ENCODE data around the gene HYAL3.
A peak's percentile ranks its signal among the peaks of the same experiment; 100 is the strongest.
"Not testable (repeated sequence)": the region's sequence is repeated elsewhere in the genome, so short reads cannot be mapped to it uniquely, and the experiment has no call there.

Gene HYAL3

DNA sequence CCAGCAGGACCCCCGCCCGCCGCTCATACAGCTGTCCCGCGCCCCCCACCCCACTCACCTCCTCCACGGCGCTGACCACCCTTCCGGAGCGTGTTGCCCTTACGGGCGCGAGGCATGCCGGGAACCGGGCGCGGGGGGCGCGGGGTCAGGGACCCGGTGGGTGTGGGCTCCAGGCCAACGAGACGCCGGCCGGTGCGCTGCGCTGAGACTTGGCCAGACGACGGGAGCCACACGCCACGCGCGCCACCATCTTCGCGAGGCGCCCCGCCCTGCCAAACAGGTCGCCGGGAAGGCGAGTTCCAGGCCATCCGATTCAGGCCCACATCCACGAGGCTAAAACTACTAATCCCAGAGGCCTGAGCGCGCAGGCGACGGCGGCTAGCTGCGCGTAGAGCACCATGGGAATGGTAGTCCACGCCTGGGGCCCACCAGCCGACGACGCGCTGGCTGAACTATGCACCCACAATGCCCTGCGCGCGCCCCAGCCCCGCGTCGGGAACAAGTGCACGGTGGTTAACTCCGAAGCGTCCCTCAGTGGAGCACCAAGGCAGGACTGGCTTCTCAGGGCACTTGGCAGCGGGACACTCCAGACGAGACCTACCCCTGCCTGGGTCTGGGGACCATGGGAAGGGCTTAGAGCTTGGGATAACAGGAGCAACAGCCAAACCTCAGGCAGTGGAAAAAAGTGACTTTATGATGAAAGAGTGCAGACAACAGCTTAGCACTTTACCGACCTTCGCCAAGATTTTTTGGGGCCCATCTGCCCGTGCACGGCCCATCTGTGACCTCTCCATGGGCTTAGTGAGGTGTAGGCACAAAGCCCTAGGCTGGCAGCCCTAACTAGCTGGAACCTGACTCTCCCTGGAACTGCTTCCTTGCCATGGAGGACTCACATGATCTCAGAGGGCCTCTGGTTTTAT lies 6.8 kb downstream of the HYAL3 start, which contains the start of gene IFRD2:
IFRD2 (minus strand) TSS at position 271 of the 920 bp plus-strand sequence; CDS start at position 116, 155 bp downstream.
- DNase-seq (ENCODE audit: low read depth in 2 of 2, low spot score in 1 of 2), result peak; percentile 77 to 91

DNA sequence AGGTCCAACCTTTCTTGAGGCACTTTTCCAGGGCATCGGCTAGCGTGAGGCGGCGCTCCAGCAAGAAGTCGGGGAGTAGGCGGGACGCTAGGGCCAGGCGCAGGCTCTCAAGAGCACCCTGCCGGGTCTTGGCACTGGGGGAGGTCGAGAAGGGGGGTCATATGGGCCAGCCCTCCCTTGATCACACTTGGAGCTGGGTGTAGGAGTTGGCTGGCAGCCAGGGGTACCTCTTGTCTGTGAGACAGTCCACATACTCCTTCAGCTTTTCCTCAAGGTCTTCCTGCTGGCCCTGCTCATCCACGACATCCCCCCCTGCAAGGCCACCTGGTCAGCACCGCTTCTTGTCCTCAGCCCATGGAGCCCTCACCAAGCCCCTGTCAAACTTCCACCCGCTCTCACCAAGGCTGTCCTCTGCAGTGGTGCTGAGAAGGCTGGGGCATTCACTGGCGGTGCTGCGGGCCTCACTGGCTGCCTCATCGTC lies 9.0 kb downstream of the HYAL3 start:
- no peak for DNase-seq (ENCODE audit: low read depth in 2 of 2, low spot score in 1 of 2)

DNA sequence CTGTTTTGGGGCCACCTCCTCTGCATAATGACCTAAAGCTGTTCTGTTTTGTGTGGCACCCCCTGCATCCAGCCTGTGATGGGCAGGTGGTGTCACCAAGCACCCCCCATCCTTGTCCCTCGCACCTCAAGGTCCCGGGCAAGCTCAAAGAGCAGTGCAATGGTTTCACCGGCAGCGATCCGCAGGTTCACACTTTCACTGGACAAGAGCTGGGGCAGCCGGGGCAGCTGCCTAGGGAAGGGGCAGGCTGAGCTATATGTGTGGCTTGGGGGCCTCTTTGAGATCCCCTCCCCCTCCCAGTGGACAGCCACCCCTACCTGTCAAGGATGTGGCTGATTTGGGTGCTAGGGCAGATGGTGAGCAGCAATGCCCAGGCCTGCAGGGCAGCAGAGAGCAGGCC lies 10.1 kb downstream of the HYAL3 start:
- no peak for DNase-seq (ENCODE audit: low read depth in 2 of 2, low spot score in 1 of 2)

DNA sequence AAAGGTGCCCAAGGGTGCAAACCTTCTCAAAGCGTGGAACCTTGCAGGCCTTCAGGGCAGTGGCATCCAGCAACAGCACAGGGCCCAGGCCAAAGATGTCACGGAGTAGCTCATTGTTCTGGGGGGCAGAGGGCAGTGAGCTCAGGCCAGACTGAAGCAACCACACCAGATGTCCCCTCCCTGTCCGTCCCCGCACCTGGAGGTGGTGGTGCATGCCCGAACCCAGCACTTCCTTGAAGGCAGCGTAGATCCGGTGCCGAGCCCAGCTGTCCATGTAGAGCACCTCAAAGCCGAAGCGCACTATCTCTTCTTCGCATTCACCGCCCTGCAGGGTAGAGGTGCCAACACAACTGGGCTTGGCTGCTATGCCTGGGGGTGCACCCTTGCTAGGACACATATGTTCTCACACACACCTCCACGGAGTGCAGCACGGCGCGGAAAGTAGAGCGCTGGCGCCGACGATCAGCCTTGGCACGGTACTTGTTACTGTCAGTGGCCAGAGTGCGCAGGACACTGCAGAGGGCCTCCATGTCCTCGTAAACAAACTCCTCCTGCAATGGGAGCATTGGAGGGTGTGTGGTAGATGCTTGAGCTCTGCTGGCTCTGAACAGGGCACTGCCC lies 10.7 kb downstream of the HYAL3 start:
- no peak for DNase-seq (ENCODE audit: low read depth in 2 of 2, low spot score in 1 of 2)

DNA sequence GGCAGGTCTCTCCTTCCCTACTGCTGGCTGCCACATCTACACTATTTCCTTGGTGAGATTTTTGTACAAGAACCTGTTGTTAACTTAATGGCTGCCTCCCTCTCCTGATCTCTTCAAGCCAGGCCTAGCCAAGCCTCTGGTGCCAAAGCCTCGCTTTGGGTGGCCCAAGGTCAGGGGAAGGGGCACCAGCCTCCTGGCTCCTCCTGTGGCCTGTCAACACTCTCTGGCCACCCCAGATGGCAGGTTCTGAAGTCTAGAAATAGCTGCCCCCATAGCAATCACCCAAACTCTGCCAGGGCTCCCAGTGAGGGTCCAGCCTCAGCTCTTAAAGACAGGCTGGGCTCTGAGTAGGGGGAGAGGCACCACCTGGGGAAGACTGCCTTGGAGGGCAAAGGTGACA lies 11.9 kb downstream of the HYAL3 start:
- DNase-seq (ENCODE audit: low read depth in 2 of 2, low spot score in 1 of 2), result no peak

DNA sequence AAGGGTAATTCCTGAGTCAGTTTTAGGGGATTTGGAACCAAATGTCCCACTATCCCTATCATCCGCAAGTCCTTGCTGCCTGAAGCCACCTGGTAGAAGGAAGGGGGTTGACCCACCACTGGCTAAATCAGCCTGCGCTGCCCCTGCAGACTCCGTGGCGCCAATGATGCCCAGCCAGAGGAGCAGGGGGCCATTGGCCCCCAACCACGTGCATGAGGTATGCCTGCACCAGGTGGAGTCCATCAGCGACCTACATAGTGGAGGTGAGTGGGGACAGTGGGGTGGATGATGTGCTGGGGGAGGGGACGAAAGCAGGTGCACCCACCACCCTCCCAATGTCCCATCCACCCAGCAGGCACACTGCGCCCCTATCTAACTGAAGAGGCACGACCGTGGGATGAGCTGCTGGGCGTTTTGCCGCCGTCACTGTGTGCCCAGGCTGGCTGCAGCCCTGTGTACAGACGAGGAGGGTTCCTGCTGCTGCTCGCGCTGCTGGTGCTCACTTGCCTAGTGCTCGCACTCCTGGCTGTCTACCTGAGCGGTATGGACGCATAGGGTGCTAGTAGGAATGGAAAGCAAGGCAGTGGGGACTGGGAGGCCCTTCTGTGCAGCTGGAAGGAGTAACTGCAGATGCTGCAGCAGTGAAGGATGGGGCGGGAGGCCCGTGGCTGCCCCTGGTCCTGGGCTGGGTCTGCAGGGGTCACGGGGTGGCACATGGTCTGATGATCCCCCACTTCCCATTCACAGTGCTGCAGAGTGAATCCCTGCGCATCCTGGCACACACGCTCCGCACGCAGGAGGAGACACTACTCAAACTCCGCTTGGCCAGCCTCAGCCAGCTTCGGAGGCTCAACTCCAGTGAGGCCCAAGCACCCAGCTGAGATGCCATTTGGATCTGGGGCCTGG lies 12.6 kb downstream of the HYAL3 start:
- DNase-seq (ENCODE audit: low read depth in 2 of 2, low spot score in 1 of 2), result no peak

DNA sequence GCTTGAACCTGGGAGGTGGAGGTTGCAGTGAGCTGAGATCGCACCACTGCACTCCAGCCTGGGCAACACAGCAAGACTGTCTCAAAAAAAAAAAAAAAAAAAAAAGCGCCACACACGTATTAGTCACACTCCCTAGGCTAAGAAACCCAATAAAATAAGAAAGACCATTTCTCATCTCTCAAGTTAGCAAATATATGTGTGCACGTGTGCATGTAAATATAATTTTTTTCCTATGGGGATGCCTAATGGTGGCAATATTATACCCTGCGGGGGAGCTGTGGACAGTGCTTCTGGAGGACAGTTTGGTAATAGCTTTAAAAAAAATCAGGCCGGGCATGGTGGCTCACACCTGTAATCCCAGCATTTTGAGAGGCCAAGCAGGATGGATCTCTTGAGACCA lies 15.1 kb downstream of the HYAL3 start:
- DNase-seq (ENCODE audit: low read depth in 2 of 2, low spot score in 1 of 2), result not testable (repeated sequence)

DNA sequence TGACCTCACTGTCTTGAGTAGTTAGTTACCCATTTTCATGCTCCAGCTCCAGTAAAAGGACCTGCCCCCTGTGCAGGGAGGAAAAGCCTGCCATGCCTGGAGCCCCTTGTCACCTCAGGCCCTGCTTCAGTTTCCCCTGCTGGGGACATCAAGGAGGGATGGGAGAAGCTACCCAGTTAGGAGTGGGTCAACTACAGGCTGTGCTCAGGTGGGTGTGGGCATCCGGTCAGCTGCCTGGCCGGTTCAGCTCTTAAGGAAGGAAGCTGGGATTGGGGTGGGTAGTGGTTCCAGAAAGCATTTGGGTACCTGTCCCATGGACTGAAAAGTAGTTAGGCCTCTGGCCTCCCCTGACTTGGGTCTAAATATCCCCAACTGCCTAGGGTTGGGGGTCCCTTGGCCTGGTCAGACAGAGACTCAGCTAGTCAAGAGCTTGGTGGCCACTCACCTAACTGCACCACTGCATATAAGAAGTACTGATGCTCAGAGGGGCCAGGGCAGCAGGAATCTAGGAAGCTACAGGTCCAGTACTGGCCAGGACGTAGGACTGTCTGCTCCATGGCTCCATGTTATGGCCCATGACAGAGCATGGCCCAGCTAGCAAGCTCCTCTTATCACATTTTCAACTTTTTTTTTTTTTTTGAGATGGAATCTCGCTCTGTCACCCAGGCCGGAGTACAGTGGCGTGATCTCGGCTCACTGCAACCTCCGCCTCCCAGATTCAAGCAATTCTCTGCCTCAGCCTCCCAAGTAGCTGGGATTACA lies 19.8 kb downstream of the HYAL3 start:
- no peak for DNase-seq (ENCODE audit: low read depth in 2 of 2, low spot score in 1 of 2)

DNA sequence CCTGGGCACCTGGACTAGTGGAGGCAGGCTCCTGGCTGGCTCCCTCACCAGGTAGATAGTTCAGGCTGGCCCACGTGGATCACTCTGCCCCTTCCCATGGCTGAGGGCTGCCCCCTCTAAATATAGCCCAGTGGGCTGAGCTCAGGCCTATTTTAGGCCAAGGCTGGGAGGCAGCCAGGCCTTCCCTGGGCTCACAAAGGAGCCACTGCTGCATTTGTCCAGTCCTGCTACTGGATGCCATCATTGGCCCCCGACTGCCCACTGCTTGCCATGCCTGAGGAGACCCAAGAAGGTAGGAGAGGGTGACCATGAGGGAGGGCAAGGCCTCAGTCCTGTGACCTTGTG lies 20.4 kb downstream of the HYAL3 start, which contains the start of gene LSMEM2:
LSMEM2 (plus strand) TSS at position 208 of the 345 bp plus-strand sequence; CDS start at position 235, 27 bp downstream.
- DNase-seq (ENCODE audit: low read depth in 2 of 2, low spot score in 1 of 2), result no peak

DNA sequence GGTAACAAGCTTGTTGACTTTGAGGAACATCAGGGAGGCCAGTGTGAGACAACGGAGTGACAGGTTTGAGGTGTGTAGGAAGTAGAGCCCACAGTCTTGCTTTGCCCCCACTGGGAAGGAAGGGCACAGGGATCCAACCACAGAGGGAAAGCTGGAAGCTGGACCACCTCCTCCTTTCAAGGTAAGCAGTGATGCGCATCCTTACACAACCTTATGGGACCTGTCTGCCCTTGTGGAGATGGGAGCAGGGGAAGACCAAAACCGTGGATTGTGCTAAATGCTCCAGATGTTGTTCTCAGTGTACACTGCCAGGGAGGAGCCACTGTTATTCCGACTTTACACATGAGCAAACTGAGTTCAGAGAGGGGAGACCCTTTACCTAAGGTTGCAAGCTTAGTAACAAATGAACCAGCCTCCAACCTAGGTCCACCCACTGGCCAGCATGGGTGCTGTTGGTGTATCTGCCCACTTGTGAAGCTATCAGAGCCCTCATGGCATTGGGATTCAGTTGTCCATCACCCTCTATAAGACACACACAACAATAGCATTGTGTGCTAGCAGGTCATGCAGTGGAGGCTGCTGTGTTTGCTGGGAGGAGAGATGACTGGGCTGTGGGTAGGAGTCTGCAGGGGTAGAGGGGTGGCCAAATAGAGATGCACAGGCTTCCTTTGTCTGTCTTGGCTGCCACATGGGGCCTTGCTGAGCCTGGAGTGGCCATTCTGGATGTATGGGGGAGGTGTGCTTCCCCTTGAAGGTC lies 20.9 kb downstream of the HYAL3 start:
- DNase-seq (ENCODE audit: low read depth in 2 of 2, low spot score in 1 of 2), result no peak

DNA sequence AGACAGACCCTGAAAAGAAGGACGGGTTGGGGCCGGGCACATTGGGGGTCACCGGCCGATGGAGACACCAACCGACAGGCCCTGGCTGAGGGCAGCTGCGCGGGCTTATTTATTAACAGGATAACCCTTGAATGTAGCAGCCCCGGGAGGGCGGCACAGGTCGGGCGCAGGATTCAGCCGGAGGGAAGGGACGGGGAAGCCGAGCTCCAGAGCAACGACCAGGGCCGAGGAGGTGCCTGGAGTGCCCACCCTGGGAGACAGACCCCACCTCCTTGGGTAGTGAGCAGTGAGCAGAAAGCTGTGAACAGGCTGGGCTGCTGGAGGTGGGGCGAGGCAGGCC lies 22.5 kb downstream of the HYAL3 start:
- DNase-seq (ENCODE audit: low read depth in 2 of 2, low spot score in 1 of 2), result no peak

DNA sequence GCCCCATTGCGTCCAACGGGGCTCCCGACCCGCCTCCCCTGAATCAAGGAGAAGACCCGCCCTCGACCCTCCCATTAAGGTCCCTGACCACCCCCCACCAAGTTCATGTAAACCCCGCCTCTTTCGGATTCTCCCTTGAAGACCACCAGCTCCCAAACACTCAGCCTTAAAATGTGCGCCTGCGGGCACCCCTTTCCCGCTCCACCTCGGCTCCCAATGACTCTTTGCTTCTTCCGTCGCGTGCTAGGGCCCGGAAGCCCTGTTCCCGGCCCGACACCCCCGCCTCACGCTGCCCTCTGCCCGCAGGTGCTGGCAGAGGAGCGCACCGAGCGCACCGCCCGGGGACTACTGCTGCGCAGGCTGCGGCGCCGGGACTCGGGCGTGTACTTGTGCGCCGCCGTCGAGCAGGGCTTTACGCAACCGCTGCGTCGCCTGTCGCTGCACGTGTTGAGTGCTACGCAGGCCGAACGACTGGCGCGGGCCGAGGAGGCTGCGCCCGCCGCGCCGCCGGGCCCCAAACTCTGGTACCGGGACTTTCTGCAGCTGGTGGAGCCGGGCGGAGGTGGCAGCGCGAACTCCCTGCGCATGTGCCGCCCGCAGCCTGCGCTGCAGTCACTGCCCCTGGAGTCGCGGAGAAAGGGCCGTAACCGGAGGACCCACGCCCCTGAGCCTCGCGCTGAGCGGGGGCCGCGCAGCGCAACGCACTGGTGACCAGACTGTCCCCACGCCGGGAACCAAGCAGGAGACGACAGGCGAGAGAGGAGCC lies 23.0 kb downstream of the HYAL3 start:
- DNase-seq (ENCODE audit: low read depth in 2 of 2, low spot score in 1 of 2), result no peak

DNA sequence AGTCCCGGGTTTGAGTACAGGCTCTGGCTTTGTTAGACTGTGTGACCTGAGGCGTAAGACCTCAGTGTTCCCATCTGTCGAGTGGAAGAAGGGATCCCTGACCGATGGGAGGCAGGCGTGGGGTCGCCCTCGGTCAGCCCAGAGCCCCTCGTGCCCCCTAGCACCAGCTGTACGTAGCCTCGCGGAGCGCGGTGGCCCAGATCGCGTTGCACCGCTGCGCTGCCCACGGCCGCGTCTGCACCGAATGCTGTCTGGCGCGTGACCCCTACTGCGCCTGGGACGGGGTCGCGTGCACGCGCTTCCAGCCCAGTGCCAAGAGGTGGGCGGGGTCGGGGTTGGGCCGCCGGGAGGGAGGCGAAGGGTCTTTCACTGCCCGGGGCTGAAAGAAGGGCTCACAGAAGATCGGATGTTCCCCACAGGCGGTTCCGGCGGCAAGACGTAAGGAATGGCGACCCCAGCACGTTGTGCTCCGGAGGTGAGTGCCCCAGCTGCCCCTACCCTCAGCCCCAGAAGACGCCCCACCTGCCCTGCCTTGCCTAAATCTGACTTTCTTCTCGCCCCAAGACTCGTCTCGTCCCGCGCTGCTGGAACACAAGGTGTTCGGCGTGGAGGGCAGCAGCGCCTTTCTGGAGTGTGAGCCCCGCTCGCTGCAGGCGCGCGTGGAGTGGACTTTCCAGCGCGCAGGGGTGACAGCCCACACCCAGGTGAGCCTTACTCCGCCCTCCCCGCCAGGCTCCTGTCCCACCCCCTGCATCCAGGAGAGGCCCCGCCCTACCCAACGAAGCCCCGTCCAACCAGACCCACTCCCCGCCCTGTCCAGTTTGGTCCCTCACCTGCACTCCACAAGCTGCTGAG lies 23.8 kb downstream of the HYAL3 start:
- DNase-seq (ENCODE audit: low read depth in 2 of 2, low spot score in 1 of 2), result no peak

DNA sequence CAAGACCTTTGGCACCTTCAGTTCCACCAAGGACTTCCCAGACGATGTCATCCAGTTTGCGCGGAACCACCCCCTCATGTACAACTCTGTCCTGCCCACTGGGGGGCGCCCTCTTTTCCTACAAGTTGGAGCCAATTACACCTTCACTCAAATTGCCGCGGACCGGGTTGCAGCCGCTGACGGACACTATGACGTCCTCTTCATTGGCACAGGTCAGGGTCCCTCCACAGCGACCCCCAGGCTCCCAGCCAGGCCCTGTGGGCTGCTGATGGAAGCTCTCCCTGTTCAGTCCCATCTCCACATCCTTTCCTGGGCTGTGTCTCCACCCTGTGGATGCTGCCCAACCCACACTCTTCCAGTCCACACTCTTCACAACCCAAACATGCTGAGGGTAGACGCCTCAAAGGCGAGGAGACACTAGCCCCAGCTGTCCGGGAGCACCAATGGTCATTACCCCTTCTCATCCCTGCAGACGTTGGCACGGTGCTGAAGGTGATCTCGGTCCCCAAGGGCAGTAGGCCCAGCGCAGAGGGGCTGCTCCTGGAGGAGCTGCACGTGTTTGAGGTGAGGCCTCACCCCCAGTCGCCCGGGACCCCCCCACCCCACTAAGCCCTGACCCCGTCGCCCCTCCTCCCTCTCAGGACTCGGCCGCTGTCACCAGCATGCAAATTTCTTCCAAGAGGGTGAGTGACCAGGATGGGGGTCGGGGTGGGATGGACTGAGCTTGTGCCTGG lies 24.7 kb downstream of the HYAL3 start:
- DNase-seq (ENCODE audit: low read depth in 2 of 2, low spot score in 1 of 2), result peak; percentile 27 to 44

DNA sequence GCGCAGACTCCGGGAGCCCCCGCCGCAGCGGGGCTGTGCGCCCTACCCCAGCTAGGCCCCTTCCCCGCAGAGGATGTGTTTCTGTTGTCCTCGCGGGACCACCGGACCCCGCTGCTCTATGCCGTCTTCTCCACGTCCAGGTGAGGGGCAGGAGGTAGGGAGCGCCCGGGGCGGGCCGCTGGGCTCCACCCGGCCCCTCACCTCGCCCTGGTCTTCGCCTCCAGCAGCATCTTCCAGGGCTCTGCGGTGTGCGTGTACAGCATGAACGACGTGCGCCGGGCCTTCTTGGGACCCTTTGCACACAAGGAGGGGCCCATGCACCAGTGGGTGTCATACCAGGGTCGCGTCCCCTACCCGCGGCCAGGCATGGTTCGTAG lies 25.5 kb downstream of the HYAL3 start:
- no peak for DNase-seq (ENCODE audit: low read depth in 2 of 2, low spot score in 1 of 2)

DNA sequence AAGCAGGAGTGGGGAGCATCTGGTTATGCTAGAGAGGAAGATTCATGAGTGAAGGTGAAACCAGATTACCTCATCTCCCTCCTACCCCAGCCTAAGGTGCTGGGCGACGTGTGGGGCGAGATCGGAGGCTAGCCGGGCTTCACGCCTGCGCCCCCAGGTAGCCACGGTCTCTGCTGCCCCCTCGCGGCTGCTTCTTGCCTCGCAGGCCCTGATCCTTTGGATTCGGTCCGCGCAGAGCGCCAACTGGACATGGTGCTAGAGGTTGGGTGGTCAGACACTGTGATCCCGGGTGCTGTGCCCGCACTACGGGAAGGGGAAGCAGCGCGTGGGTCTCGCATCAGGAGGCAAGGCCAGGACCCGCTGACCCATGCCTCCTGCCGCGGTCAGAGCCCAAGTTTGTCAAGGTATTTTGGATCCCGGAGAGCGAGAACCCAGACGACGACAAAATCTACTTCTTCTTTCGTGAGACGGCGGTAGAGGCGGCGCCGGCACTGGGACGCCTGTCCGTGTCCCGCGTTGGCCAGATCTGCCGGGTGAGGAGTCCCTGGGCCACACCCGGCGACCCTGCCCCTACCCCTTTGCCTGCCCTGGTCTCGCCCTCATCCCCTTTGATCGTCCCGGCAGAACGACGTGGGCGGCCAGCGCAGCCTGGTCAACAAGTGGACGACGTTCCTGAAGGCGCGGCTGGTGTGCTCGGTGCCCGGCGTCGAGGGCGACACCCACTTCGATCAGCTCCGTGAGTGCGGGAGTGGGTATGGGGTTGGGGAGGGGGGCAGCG lies 26.1 kb downstream of the HYAL3 start:
- DNase-seq (ENCODE audit: low read depth in 2 of 2, low spot score in 1 of 2), result peak; percentile 77 to 84

DNA sequence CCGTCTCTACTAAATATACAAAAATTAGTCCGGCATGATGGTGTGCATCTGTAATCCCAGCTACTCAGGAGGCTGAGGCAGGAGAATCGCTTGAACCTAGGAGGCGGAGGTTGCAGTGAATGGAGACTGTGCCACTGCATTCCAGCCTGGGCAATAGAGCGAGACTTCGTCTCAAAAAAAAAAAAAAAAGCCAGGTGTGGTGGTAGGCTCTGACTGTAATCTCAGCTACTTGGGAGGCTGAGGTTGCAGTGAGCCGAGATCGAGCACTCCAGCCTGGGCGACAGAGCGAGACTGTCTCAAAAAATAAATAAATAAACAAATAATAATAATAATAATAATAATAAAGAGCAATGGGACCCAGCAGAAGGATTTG lies 26.7 kb downstream of the HYAL3 start:
- DNase-seq (ENCODE audit: low read depth in 2 of 2, low spot score in 1 of 2), result not testable (repeated sequence)
